GM19043 (cell line): Measurements from ENCODE around the gene PRR35.
"Not testable (repeated sequence)": the region's sequence is repeated elsewhere in the genome, so short reads cannot be mapped to it uniquely, and the experiment has no call there.

Source experiments
- ATAC-seq: cut with Tn5 transposase; IDR thresholded peaks from one replicate; pipeline ENCODE4 v1.9.1; 2021; ENCODE audit warnings: low read depth; ENCODE audit not compliant: unreplicated experiment

Gene PRR35

DNA sequence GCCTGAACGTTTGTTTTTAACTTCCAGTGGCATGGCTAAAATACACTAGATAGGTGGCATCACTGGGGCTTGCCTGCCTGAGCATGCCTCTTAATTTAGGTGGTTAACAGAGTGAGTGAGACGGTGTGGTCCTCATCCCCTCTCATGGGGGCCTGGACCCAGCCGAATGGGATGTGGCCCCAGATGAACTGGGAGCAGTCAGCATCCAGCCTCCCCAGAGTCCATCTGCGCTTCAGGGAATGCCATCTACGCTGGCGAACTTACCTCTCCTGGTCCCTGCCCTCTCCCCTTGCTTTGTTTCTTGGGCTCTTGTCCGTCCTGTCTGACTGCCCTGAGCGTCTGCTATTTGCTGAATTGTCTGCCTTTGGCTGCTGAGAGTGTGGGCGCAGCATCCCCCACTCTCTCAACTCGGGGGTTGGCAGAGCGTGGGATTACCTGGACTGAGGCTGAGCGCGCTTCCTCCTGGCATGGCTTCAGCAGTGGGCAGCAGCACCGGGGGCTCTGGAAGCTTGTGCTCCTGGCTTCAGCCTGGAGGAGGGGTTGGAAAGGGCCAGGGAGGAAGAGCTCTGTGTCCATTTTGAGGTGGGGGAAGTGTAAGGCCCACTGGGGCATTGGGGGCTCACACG, 31.8 kb downstream of the PRR35 start:
- no peak for ATAC-seq

- ATAC-seq: no peak
Observed at GRCh38 chr16:592518-593306, 32.5 kb downstream of the PRR35 start.

GRCh38 chr16:593406-593805, 33.2 kb downstream of the PRR35 start:
- ATAC-seq: no peak

DNA sequence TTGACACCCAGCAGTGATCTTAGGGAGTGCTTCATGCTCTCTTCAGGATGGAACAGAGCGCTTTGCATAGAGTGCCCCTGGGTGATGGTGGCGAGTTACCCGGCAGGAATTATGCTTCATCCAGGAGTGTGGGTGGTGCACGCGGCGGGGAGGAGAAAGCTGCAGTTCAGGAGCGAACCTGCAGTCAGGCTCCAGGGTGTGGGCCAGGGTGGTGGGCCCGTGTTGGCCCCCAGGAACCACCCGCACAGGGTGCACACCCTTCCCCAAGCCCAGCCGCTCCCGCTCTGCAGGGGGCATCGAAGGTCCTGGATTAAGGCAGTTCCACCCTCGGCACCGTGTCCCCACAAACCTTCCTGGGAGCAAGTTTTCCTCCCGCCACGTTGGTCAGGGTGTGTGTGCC, 33.6 kb downstream of the PRR35 start:
- no peak for ATAC-seq

GRCh38 chr16:595094-595528, 34.9 kb downstream of the PRR35 start:
- no peak for ATAC-seq

- ATAC-seq: no peak
Observed at GRCh38 chr16:595942-596735, 35.9 kb downstream of the PRR35 start.

DNA sequence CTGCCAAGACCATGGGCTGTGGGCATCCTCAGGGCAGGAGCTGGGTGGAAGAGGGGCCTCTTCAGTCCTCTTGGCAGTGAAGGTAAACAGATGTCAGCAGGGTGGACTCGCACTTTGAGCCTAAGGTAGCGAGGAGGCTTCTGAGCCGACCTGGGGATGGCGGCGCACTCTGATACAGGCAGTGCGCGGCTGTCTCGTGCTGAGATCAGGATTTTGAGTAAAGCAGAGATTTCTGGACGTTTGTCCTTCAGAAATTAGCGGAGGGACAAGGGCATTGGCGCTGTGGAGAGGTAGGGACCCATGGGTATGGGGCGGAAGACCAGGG, 36.5 kb downstream of the PRR35 start:
- no peak for ATAC-seq

- not testable (repeated sequence) for ATAC-seq
Observed at GRCh38 chr16:597655-598054, 37.5 kb downstream of the PRR35 start.

DNA sequence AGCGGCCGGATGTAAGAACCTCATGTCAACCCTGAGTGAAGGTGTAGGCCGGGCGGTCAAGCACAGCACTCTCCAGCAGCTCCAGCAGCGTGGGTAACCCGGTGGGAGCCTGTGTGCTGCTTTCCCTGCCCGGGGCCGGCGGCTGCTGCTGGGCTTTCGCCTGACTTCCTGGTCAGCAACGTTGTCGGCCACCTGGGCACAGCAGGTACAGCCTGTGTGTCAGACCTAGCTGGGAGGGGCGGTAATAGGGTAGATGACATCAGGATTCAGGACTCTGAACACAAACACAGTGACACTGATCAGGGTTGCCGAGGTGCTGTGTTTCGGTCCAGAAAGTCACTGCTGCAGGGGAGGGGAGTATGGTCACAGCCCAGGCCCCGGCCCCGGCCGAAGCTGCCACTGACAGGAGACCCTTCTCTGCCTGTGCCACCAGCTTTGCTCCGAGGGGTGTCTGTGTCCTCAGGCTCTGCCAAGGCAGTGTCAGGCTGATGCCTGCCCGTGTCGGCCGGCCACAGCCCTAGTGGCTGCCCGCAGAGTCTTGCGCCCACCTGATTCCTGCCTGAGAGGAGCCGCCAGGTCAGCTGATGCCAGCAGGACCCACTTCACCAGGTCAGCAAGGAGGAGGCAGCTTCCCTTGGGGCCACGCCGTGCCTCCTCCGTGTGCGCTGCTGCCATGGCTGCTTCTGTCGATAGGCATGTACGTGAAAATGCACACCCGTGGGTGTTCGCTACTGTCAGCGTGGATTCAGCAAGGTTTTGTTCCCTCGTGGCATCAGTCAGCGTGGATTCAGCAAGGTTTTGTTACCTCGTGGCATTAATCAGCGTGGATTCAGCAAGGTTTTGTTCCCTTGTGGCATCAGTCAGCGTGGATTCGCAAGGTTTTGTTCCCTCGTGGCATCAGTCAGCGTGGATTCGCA, 38.9 kb downstream of the PRR35 start:
- no peak for ATAC-seq

- no peak for ATAC-seq
Observed at GRCh38 chr16:600781-601180, 40.6 kb downstream of the PRR35 start.

GRCh38 chr16:603933-604332, 43.7 kb downstream of the PRR35 start:
- no peak for ATAC-seq

- ATAC-seq: no peak
Observed at GRCh38 chr16:606656-607307, 46.6 kb downstream of the PRR35 start.

DNA sequence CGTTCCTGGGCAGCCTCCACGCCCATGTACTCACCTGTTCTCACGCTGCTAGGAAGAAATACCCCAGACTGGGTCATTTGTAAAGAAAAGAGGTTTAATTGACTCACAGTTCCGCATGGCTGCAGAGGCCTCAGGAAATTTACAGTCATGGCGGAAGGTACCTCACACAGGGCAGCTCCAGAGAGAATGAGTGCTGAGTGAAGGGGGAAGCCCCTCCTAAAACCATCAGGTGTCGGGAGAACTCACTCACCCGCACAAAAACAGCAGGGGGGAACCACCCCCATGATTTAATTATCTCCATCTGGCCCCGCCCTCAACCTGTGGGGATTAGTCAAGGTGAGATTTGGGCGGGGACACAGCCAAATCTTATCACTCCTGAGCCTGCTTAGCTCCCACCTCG, 47.8 kb downstream of the PRR35 start:
- no peak for ATAC-seq

- ATAC-seq: no peak
Observed at GRCh38 chr16:609316-609715, 49.1 kb downstream of the PRR35 start.

- ATAC-seq: no peak
Observed at GRCh38 chr16:609984-610383, 49.8 kb downstream of the PRR35 start.

DNA sequence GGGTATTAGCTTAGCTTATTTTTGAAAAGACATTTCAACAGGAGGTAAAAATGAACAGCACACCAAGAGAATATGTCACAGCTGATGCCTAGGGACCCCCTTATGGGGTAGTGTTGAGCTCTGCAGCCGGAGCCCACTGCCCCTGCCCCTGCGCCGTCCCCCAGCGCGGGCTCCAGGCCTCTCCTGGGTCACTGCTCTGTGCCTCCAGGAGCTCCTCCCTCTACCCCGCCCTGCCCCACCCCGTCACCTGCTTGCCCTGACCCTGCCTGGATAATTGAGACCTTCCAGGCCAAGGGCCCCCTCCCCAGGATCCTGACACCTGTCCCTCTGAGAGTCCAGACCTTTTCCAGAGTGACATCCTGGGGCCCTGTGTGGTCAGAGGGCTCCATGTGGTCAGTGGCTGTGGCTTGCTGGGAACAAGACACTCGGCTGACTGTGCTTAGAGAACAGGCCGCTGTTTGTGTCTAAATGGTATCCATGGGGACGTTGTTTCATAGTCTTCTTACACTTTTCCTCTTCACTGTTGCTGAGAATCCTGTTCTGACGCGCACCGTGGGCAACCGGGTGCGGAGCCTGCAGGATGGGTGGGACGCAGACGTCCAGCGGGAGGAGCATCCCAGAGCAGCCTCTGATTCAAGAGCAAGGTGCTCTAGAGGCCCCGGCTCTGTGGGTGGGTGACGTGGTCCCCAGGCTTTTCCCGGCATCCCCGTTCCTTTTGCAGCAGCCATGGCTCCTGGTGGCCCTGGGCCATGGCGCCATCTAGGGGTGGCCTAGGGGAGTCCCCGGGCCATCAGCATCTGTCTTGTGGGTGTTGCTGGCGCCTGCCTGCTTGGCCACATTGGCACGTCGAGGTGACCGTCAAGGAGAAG, 50.6 kb downstream of the PRR35 start:
- ATAC-seq: no peak

DNA sequence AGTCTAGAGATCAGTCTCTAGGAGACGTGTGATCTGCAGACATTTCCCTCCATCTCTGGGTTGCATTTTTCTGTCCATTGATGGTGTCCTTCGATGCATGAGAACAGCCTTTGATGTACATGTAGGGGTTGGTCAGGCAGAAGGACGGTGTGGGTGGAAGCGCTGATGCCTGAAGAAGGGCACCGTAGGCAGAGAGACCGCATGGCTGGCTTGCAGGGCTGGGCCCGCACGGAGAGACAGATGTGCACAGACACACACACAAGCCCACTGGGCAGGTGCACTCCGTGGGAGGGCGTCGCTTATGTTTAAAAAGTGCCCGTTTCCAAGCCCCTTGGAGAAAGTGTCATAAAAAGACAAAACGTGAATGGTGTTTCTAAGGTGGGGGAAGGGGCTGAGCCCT, 54.9 kb downstream of the PRR35 start:
- no peak for ATAC-seq
